GM21619 (cell line): ENCODE measurements around the gene EMILIN2.

ENCODE experiments used
- ATAC-seq: cut with Tn5 transposase; IDR thresholded peaks from one replicate; pipeline ENCODE4 v1.9.1; 2021; ENCODE audit not compliant: unreplicated experiment

The EMILIN2 gene

DNA sequence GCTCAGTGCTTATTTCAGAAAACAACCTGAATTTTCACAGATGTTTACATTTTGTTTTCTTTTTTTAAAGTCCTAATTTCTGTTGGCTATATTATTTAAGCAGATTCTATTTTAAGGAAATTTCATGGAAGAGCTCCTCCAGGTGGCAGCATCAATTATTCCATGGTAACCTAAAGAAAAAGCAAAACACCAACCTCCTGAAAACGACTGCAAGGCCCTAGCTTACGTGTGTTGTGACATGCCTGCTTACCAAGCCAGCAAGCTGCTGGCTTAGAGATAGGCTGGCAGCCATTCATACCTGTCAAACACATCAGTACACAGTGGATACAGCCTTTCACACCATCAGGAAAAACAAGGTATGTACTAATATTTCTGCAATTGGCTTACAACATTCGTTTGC, 101.2 kb downstream of the EMILIN2 start:
- ATAC-seq = no peak

- ATAC-seq = no peak
These were observed 105.8 kb downstream of the EMILIN2 start for GRCh38 chr18:2952605-2953004.

DNA sequence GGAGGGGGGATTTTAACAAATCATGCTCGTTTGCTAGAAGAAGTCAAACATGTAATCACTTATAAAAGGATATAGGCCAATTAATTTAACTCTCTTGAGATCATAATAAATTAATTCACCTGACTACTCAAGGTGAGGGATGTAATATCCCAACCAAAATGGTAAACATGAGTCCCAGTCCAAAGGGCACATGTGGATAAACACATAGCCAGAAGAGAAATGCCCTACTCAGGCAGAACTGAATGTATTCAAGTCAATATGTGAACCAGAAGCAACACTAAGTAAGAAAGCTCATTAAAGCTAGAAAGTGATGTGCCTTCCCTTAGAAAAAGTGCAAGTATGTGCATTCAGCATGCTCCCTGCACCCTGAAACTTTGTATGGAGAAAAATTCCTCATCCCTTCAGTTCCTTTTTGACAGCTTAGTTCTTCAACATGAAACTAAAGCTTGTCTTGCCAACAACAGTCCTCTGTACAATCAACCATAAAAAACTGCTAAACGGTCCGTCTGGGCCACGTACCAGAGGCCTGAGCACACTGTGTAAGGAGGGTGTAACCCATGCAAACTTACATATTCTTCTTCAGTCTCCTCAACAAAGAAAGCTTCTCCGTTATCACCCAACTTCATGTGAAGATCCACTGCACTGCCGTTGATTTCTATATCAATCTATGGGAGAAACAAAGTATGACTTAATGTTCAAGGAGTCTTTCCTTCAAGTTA, 107.3 kb downstream of the EMILIN2 start:
- ATAC-seq = no peak

- no peak for ATAC-seq
These were observed 108.3 kb downstream of the EMILIN2 start for GRCh38 chr18:2954869-2955645.

DNA sequence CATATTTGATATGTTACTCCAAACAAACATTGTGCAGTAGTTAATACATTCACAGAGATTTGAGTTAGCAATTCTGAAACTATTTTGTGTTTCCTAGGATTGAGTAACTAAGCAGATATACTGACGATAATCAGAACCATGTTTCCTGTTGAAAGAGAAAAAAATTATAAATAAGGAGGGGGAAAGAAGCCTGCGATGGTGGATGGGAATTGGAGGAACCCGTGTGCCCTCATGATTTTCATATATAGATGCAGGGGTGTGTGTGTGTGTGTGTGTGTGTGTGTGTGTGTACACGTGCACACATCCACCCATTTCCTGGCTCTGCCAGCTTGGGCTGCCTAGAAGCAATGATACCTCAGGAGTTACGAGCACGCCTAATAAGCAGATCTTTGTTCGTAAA, 109.2 kb downstream of the EMILIN2 start:
- no peak for ATAC-seq

DNA sequence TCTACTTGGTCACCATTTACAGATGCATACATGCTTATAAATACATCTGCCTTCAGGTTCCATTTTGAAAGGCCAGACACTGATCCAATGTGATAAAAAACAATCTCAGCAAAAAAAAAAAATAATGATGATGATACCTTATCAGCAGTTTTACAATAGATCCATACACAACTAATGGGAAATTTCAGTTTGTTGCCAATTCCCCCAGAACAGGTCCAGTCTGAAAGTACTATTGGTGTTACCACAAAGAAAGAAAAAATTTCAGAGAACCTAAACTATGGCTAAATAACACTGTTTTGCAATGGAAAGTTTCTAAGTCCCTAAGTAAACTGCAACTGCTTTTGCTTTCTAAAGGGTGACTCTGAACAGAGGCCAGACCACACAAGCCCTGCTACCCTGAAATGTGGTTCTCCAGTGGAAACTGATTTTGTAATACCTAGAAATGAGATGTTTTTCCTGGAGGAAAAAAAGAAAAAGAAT, 112.1 kb downstream of the EMILIN2 start:
- ATAC-seq = peak; percentile 47

DNA sequence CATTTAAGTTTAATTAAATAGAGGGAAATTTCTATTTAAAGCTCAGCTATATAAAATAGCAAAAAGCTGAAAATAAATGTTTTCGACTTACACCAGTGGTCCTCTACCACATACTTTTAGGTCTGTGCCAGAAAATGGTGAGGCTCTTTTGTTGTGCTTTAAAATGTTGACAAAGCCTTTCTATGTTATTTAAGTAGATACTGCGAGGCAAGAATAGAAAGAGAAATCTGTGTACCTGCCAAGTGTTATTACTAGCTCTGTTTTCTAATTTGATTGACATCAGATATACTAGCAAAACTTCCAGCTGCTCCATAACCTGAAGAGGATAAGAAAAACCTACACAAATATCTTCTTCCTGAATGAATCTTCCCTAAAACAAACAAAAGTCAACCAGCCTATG, 112.5 kb downstream of the EMILIN2 start:
- ATAC-seq = no peak

GRCh38 chr18:2960983-2961696, 114.3 kb downstream of the EMILIN2 start:
- no peak for ATAC-seq

GRCh38 chr18:2961821-2962220, 115.0 kb downstream of the EMILIN2 start:
- ATAC-seq = no peak

GRCh38 chr18:2963048-2963447, 116.2 kb downstream of the EMILIN2 start:
- ATAC-seq = no peak

GRCh38 chr18:2964361-2965010, 117.7 kb downstream of the EMILIN2 start:
- ATAC-seq = no peak
